Activated CD4-positive, CD25-positive, alpha-beta regulatory T cell treated with anti-CD3 and anti-CD28 coated beads, Interleukin-2, amount 50 U/mL, for 72 hours (primary cell): ENCODE results near the gene SMYD1.

ENCODE experiments used
- DNase-seq: peaks from one replicate; pipeline ENCODE4 v3.0.0; 2021

The SMYD1 gene

GRCh38 chr2:88090446-88091283, 23.0 kb downstream of the SMYD1 start:
- DNase-seq, result no peak

- no peak for DNase-seq
These were observed 24.3 kb downstream of the SMYD1 start for GRCh38 chr2:88091943-88092342.

DNA sequence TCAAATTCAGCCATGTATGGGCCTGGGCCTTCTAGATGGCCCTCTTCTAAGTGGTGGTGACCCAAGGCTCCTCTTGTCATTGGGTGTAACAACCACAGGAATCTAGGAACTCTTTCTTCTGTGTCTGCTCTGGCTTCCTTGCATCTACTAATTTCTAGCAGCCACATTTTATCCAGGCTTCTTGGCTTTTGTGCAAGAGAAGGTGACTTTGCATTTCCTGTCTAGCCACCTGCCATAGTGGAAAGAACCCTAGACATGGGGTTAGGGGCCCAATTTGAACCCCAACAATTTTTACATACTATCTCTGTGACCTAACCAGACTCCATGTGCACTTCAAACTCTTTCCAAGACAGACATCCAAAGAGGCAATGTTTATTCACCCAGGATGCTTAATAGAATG, 25.1 kb downstream of the SMYD1 start:
- DNase-seq, result no peak

GRCh38 chr2:88095022-88095421, 27.4 kb downstream of the SMYD1 start:
- no peak for DNase-seq

DNA sequence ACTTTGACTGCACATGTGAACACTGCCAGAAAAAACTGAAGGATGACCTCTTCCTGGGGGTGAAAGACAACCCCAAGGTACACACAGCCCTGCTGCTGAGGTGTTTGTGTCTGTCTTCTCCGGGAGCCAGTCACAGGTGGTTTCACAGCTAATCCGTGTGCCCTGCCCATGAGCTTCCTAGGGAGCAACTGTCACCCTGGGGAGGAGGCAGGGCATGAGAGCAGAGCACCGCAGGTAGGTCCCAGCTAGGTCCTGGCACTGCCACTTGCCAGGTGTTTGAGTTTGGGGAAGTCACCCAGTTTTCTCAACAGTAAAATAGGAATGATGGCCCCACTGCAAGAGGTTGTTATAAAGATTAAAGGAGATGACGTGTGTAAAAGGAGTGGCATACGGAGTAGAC, 29.1 kb downstream of the SMYD1 start:
- no peak for DNase-seq

GRCh38 chr2:88097192-88097591, 29.6 kb downstream of the SMYD1 start:
- DNase-seq, result no peak

DNA sequence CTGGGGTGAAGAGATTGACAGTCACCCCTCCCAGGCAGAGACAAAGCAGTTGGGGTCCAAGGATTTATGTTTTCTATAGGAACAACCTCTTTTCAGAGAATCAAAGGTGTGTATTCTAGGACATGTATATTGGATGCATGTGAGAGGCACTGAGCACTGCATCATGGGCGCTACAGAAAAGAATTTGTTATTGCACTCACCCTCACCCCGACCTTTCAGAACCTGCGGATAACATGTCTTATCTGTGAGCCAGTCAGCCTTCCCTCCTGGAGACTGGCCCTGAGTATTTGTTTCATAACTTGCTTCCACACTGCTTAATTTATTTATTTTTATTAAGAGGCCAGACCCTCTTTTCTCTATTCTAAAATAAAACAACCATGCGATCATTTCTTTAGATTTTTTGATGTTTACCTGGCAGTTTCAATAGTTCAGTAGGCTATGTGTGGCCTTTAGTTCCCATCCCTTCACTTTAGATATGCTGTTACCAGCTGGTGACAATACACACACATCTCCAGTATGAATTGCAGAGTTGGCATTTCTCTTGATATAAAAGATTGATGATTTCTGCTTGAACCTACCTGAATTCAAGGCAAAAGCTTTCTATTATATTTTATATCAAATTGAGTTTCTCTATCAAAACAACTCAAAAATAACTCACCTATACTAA, 30.4 kb downstream of the SMYD1 start:
- DNase-seq, result no peak

DNA sequence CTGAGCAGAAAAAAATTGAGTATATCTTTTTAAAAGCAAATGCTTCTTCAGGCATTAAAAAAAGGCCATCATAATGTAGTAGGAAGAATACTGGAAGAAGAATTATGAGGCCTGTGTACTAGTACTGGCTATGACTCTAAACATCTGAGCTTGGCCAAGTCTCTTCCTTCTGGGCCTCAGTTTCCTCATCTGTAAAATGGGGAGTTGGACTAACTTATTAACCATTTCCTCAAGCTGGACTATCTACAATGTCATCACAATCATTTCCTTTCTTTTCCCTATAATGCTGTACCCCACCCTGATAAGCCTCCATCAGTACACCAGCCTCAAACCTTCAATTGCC, 30.9 kb downstream of the SMYD1 start:
- no peak for DNase-seq

DNA sequence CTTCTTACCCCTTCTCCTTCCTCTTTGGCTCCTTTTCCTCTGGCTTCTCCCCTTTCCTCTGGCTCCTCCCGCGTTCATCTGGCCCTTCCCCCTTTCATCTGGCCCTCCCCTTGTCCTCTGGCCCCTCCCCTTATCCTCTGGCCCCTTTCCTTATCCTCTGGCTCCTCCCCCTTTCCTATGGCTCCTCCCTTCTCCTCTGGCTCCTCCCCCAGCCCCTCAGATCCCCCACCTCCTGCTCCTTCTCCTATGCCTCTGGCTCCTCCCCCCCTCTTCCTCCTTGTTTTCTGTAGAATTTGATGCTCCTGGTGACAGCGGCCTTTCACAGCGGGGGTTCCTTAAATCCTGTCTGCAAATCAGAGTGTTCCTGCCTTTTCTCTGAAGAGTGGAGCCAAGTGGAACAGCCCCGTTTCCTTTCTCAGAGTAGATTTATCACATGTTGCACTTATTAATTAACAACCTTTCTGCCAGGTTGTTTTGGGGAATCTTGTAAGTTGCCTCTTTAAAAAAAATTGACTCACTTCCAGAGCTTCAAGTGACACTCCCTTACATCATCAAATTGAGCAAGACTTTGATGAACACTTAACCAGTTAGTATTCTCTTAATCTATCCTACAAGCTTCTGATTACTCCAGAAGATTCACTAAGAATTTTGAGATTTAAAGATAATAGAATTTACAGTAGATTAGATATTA, 32.3 kb downstream of the SMYD1 start:
- DNase-seq, result no peak

DNA sequence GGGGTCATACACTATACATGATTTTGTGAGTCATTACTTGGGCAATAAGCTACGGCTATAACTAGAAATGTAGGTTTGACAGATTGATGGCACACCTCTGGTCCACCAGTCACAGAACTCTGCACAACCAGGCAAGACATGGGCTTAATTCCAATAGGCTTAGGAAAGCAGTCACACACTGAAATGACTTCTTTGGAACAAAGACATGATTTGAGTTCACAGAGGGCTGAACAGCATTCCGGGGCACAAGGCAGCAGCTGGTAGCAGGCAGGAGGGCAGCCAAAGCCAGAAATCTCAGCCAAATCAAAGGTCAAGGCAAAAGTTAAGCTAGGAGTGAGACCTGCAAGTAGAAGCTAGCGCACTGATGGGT, 32.8 kb downstream of the SMYD1 start:
- no peak for DNase-seq

GRCh38 chr2:88108796-88109195, 41.2 kb downstream of the SMYD1 start:
- DNase-seq, result no peak

- DNase-seq, result no peak
These were observed 43.2 kb downstream of the SMYD1 start for GRCh38 chr2:88110830-88111229.

GRCh38 chr2:88113069-88113468, 45.4 kb downstream of the SMYD1 start:
- no peak for DNase-seq

DNA sequence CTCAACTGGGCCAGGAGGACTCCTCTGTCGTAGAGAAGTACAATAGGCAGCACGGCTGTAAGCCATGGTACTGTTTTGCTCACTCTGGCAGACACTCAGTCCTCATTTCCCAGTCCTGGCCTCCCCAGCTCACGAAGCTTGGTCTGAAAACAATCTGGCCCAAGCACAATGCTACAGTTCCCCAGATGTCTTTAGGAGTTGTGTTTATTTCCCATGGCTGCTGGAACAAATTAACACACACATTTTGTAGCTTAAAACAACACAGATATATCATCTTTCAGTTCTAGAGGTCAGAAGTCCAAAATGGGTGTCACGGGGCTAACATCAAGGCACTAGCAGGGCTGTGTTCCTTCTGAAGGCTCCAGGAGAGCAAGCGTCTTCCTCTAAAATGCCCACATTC, 47.3 kb downstream of the SMYD1 start:
- no peak for DNase-seq

DNA sequence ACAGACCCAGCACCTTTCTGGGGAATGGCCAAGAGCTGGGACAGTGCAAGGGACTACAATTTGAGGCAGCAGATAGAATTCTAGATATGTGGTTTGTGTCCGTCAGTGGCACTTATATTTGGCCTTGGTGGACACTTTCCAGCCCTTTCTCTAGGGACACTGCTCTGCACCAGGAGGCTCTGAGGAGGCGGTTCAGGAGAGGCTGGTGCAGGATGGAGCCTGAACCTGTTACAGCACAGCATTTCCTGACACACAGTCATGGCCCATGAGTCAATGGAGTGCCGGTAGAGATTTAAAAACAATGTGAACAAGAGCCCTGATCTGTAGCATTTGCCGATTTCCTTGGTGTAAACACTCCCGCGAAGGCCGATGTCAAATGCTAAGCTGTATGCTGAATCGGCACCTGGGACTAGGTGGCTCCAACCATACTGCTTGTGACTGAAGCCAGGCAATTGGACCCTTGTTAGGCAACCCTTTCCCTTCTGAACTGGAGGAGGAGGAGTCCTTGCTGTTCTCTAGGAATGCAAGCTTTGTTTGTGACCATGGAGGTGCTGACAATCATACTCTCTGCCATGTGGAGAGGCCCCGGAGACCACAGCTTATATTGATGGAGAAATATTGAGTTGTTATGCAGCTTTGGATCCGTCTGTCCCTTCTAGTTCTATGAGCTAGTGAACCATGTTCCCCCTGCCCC, 48.3 kb downstream of the SMYD1 start:
- no peak for DNase-seq

- DNase-seq, result no peak
These were observed 49.2 kb downstream of the SMYD1 start for GRCh38 chr2:88116669-88117432.

DNA sequence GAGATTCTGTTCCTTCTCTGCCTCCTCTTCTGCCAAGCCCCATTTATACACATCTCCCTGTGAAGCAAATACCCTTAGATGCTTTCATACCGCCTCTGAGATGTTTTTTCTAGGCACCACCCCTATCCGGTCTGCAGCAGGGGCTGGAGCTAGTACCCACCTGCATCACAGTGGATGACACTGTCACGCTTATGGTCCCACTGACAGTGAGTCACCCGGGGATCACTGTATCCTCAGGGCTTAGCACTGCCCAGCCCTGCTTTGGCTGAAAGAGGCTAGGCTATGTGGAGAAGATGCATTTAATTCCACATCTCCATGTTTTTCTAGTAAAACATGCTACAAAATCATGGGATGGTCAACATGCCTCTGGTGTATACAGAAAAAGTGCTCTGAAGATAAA, 50.3 kb downstream of the SMYD1 start:
- DNase-seq, result no peak

- no peak for DNase-seq
These were observed 54.1 kb downstream of the SMYD1 start for GRCh38 chr2:88121678-88122077.

GRCh38 chr2:88122141-88122884, 54.7 kb downstream of the SMYD1 start:
- DNase-seq, result no peak

DNA sequence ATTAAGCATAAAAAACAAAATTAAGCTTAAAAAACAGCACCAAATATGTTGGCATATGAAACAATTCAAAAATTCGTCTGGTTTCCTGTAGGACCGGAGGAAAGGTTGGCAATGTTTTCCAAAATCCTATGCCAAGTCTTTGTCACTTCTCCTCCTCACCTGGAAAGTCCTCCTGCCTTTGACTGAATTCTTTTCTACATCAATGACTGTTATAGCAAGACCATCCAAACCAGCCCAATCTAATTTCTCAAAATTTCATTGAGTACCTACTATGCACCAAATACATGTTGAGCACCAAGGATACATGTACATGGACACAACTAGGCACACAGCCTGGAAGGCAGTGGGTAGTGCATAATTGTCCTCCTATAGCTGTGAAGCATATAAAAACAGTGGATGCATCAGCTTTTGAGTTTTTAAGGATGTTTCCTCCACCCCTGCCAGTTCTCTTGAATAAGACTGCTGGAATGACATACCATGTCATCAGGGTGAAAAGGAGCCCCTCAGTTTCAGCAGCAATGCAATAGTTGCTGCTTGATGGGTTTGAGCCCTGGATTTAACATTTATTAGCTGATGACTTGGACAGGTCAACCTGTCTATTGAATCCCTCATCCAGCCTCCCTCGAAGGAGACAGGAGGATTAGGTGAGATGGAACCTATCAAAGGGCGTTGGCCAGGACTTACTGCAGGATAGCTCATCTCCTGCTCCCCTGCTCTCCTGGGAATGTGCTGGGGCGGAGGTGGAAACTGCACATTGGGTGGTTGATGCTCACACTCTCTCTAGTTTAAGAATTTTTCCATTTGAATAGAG, 55.7 kb downstream of the SMYD1 start:
- DNase-seq, result no peak
